H1 (cell line): ENCODE data around the gene PHLDA1.

Experiments
- CREB1 ChIP-seq: IDR thresholded peaks from 2 replicates; pipeline ENCODE4 v1.6.1; 2012; ENCODE audit warnings: inconsistent platforms
- TAF1 ChIP-seq: IDR thresholded peaks from 2 replicates; pipeline ENCODE4 v1.6.1; 2011; ENCODE audit warnings: mild to moderate bottlenecking, low read depth, low read length
- TBP ChIP-seq: IDR thresholded peaks from 2 replicates; pipeline ENCODE4 v1.6.1; 2011; ENCODE audit warnings: low read depth, low read length, improper control_type of control experiment
- TF ChIP-seq, protein P1 (sequence below): IDR thresholded peaks from 2 replicates; pipeline ENCODE4 v1.6.1; 2012; ENCODE audit warnings: inconsistent platforms

DNA sequence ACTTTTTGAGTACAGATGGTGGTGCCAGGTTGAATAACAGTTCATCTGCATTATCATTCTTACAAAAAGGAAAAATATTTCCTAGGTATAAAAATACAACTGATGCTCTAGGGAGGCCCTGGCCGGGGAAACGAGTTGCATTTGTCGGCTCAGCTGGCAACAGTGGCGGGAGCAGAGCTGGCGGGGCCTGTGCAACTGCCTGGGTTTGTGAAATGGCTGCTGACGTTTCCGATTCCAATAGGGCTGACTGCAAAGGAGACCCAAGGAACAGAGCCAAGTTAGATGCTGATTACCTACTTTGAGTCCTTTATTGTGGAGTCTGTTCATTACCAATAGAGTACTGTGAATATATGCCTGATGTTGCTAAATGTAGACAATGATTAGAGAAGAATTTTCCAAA is 25.8 kb upstream of the PHLDA1 start:
- TF ChIP-seq TBP = no peak
- TF ChIP-seq, protein P1, sequence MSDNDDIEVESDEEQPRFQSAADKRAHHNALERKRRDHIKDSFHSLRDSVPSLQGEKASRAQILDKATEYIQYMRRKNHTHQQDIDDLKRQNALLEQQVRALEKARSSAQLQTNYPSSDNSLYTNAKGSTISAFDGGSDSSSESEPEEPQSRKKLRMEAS = no peak
- TF ChIP-seq CREB1 = no peak
- no peak for TF ChIP-seq TAF1
